PFSK-1 (cell line): ENCODE data around the gene FAM228A.

Experiments used
- FOXP2 ChIP-seq: optimal IDR thresholded peaks from 2 replicates; pipeline ENCODE3; 2011; ENCODE audit warnings: borderline replicate concordance, control low read depth, inconsistent platforms; ENCODE audit not compliant: insufficient read depth; ENCODE audit errors: extremely low read length, extremely low read depth
- POLR2AphosphoS5 ChIP-seq: IDR thresholded peaks from 2 replicates; pipeline ENCODE4 v1.6.1; 2012; ENCODE audit warnings: low read depth, mild to moderate bottlenecking, control low read depth, low read length, moderate library complexity
- SIN3A ChIP-seq: IDR thresholded peaks from 2 replicates; pipeline ENCODE4 v1.6.1; 2012; ENCODE audit warnings: mild to moderate bottlenecking, low read length, moderate library complexity, borderline replicate concordance; ENCODE audit not compliant: insufficient read depth

DNA sequence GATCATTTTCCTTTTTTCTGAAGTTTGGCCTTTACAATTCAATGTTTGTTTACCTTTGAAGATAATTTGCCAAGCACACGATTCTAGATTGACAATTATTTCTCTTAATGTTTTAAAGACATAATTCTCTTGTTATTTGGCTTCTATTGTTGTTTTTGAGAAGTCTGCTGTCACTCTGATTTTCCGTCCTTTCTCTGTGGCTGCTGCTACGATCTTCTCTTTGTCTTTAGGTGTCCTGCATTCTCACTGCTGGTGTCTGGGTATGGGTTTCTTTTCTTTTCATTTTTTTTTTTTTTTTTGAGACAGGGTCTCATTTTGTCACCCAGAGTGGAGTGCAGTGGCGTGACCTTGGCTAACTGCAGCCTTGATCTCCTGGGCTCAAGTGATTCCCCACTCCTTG lies 15.1 kb upstream of the FAM228A start:
- no peak for TF ChIP-seq POLR2AphosphoS5
- no peak for TF ChIP-seq SIN3A
- no peak for TF ChIP-seq FOXP2
